ENCODE results near the gene DHX15. TPM values are rescaled to one million over a fixed set of nuclear protein-coding genes. Genes with fewer than 3 reads are reported as not detected.

DHX15 gene
- total and polyA plus RNA-seq, 2 of the 8 experiments (the other 6 are each of a cell fraction or from before 2014, with no cell fraction given): 126 to 286 TPM

DNA sequence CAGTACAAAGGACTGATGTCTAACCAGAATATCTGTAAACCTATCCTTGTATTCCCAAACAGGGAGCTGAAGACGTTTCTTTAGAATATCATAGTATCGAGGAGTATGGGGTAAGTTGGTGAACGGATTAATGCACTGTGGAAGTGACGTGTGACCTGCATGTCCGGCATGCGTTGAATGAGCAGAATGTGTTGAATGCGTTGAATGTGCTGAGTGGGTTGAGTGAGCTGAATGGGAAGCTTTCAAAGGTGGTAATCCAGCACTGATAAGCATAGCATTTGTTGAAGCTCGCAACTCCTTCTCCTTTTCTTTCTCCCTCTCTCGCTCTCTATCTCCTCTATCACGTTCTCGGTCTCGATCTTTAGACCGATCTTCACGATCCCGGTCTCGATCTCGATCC lies 8.1 kb downstream of the DHX15 start:
- Histone ChIP-seq H3K4me3 (ENCODE audit: extremely low read depth in 1 of 4, insufficient read depth in 2 of 4, low read depth in 3 of 4, low read length in 4 of 4) (no peak overlapping the region), H3K79me1 (ENCODE audit: low read depth, low read length) (no peaks in the 10 kb centered on the region; the same call in 1 of the 2 replicates), H4K20me1 (replicated peaks in 1 of 2; ENCODE audit: control insufficient read depth in 1 of 2, insufficient read depth in 2 of 2, low read length in 2 of 2) (peaks cover 37 to 40% of the 10 kb centered on the region in 2 experiments), H3K56ac (replicated peaks; ENCODE audit: insufficient read length, low read depth, low read length) (no peak overlapping the region), H2BK12ac (ENCODE audit: low read depth, low read length) (no peak overlapping the region), H3K27me3 (replicated peaks in 1 of 4; ENCODE audit: control insufficient read depth in 3 of 4, extremely low read depth in 1 of 4, insufficient read depth in 3 of 4, low read length in 3 of 4) (no peaks in the 10 kb centered on the region), H2AFZ (ENCODE audit: low read length) (no peak overlapping the region), H3K18ac (ENCODE audit: extremely low read depth, low read length) (no peak overlapping the region), H4K8ac (ENCODE audit: extremely low read depth, insufficient read depth, low read length) (no peak overlapping the region), H3K23ac (ENCODE audit: insufficient read length) (no peak overlapping the region), H3K4me1 (replicated peaks in 1 of 4; ENCODE audit: control insufficient read depth in 3 of 4, insufficient read depth in 4 of 4, low read length in 3 of 4) (peaks cover 0 to 10% (median 4%) of the 10 kb centered on the region in 4 experiments; a peak in 3 of 7 replicates), H2BK5ac (ENCODE audit: low read depth, low read length) (no peak overlapping the region), H3K9ac (replicated peaks in 1 of 4; ENCODE audit: extremely low read depth in 1 of 4, low read depth in 3 of 4, low read length in 3 of 4) (no peak overlapping the region), H2BK15ac (ENCODE audit: low read length) (no peak overlapping the region), H3K36me3 (ENCODE audit: control insufficient read depth in 2 of 4, insufficient read depth in 4 of 4, low read length in 3 of 4) (peaks cover 13 to 79% (median 29%) of the 10 kb centered on the region in 4 experiments), H4K91ac (replicated peaks; ENCODE audit: insufficient read length, low read length) (no peak overlapping the region), H3K9me3 (ENCODE audit: insufficient read depth in 2 of 2, low read depth in 1 of 2, low read length in 1 of 2) (no peaks in the 10 kb centered on the region; a peak in 1 of 4 replicates), H3K79me2 (ENCODE audit: control insufficient read depth in 1 of 2, insufficient read depth in 2 of 2, low read length in 2 of 2) (peaks cover 94 to 100% of the 10 kb centered on the region in 2 experiments), H4K5ac (ENCODE audit: insufficient read length, low read depth, low read length) (no peak overlapping the region), H3K23me2 (ENCODE audit: low read depth, low read length) (no peaks in the 10 kb centered on the region), H2BK120ac (replicated peaks; ENCODE audit: low read depth, low read length) (no peak overlapping the region), H3K14ac (ENCODE audit: insufficient read length) (no peak overlapping the region), H2AK5ac (ENCODE audit: low read depth, low read length) (no peak overlapping the region), H3K4ac (replicated peaks; ENCODE audit: insufficient read length, low read depth, low read length) (no peak overlapping the region), H2BK20ac (ENCODE audit: low read length) (no peak overlapping the region), H3K4me2 (ENCODE audit: insufficient read depth in 1 of 2, low read depth in 2 of 2, low read length in 2 of 2) (no peak overlapping the region; a peak in 1 of 4 replicates), H3K27ac (ENCODE audit: low read depth, low read length) (no peak overlapping the region)
- POLR2A ChIA-PET (ENCODE audit: partially characterized antibody): interaction anchor here (0.6 to 2.7 kb wide), 2 partner anchors 9 to 22 kb away, joined by 4 to 17 read pairs; partner anchors contain the start of gene DHX15
- TF ChIP-seq POLR2A (IDR thresholded peaks at IDR 0.05; ENCODE audit: control extremely low read depth in 1 of 2, low read depth in 2 of 2, low read length in 2 of 2): 0 out of 3 replicates have a peak, but pooled peaks of 1 of the 2 experiments have one; percentile 27
- no peak for TF ChIP-seq CHD1 (IDR thresholded peaks at IDR 0.05; ENCODE audit: low read depth, low read length)
- no peak for TF ChIP-seq ZNF274 (IDR thresholded peaks at IDR 0.05; ENCODE audit: borderline replicate concordance, extremely low read depth, low read length)
- peak; percentile 29; the same call in 1 of the 2 replicates for TF ChIP-seq POLR2AphosphoS5 (IDR thresholded peaks at IDR 0.05; ENCODE audit: low read depth, low read length)
- WGBS, 2 experiments (ENCODE audit: extremely low coverage in 1 of 2, insufficient coverage in 1 of 2, insufficient read length in 1 of 2, insufficient replicate concordance in 2 of 2, low coverage in 1 of 2, low lambda C conversion rate in 2 of 2, missing lambda C conversion rate in 1 of 2): 95 to 100% methylated on average over 8 to 17 of the region's 17 CpGs
- FAIRE-seq (peak; percentile 42), DNase-seq (ENCODE audit: low read depth in 1 of 2, low spot score in 2 of 2) (no peak)
- CTCF ChIA-PET (ENCODE audit: partially characterized antibody): interaction anchor here (1.2 kb wide), 1 partner anchor 61 kb away, joined by 6 read pairs; no protein-coding TSS in a partner anchor
